Measurements from ENCODE around the gene ERBB4. TPM values are rescaled to one million over a fixed set of nuclear protein-coding genes. Genes with fewer than 3 reads are reported as not detected.

Gene ERBB4
- total RNA-seq, 1 experiment from 2014 or later: 0.15 TPM

- DNase-seq (ENCODE audit: low read depth, low spot score) (no peak), ATAC-seq (no peak)
- Histone ChIP-seq H3K27ac (ENCODE audit: low read length) (no peak overlapping the region), H3K27me3 (ENCODE audit: control insufficient read depth, insufficient read depth, low read length) (no peaks in the 10 kb centered on the region), H3K9me3 (ENCODE audit: control insufficient read depth, insufficient read depth, low read depth, low read length) (no peaks in the 10 kb centered on the region), H3K4me1 (ENCODE audit: control insufficient read depth, insufficient read depth, low read length) (no peaks in the 10 kb centered on the region), H3K36me3 (ENCODE audit: control insufficient read depth, insufficient read depth, low read length) (no peaks in the 10 kb centered on the region), H3K4me3 (ENCODE audit: low read depth in 2 of 2, low read length in 2 of 2) (no peak overlapping the region)
- ChIA-PET POLR2A (no interaction called here), CTCF (no interaction called here)
- BruUV-seq (replicated peaks): no TSS peak
- TF ChIP-seq REST (IDR thresholded peaks at IDR 0.05; ENCODE audit: insufficient read depth in 1 of 2, low read depth in 2 of 2, low read length in 1 of 2): no peak
- no peak for TF ChIP-seq SIN3A (IDR thresholded peaks at IDR 0.05; ENCODE audit: borderline replicate concordance, insufficient read depth, low read depth, low read length)
- intact Hi-C loops (cut with micrococcal nuclease; ENCODE audit: unreplicated experiment): no loop called here
- in situ Hi-C loops (cut with HindIII; ENCODE audit: low pct_unique_long_range_greater_than_20kb, low sequenced_read_pairs): no loop called here
Observed at GRCh38 chr2:212489719-212490346, 48.8 kb downstream of the ERBB4 start.

- TF ChIP-seq TCF7L2 (IDR thresholded peaks at IDR 0.05; ENCODE audit: low read depth, low read length): no peak
- TF ChIP-seq SIN3A (IDR thresholded peaks at IDR 0.05; ENCODE audit: borderline replicate concordance, insufficient read depth, low read depth, low read length): no peak
- TF ChIP-seq POLR2AphosphoS5 (IDR thresholded peaks at IDR 0.05; ENCODE audit: low read depth, low read length): no peak
- no peak for TF ChIP-seq CTCF (IDR thresholded peaks at IDR 0.05)
- no peak for TF ChIP-seq REST (IDR thresholded peaks at IDR 0.05; ENCODE audit: insufficient read depth in 1 of 2, low read depth in 2 of 2, low read length in 1 of 2)
- CTCF ChIA-PET: no interaction called here
- no peak overlapping the region for H3K27ac ChIP-seq (ENCODE audit: low read length)
- no peaks in the 10 kb centered on the region for H3K36me3 ChIP-seq (ENCODE audit: control insufficient read depth, insufficient read depth, low read length)
- no peak for DNase-seq (ENCODE audit: low read depth, low spot score)
- no peaks in the 10 kb centered on the region for H3K4me1 ChIP-seq (ENCODE audit: control insufficient read depth, insufficient read depth, low read length)
- no TSS peak for BruUV-seq (replicated peaks)
- no peaks in the 10 kb centered on the region for H3K27me3 ChIP-seq (ENCODE audit: control insufficient read depth, insufficient read depth, low read length)
- no peaks in the 10 kb centered on the region for H3K9me3 ChIP-seq (ENCODE audit: control insufficient read depth, insufficient read depth, low read depth, low read length)
- in situ Hi-C loops (cut with HindIII; ENCODE audit: low pct_unique_long_range_greater_than_20kb, low sequenced_read_pairs): no loop called here
- POLR2A ChIA-PET: no interaction called here
- intact Hi-C loops (cut with micrococcal nuclease; ENCODE audit: unreplicated experiment): no loop called here
- no peak for ATAC-seq
- no peak overlapping the region for H3K4me3 ChIP-seq (ENCODE audit: low read depth in 2 of 2, low read length in 2 of 2)
Observed at GRCh38 chr2:212488611-212489010, 50.0 kb downstream of the ERBB4 start.
